KMS-11 (cell line): Measurements from ENCODE around the gene DXO.

ENCODE experiments used
- H2AFZ ChIP-seq: fragments of 200-600 bp; sonication (generic); 2 replicates; pipeline ENCODE4 v1.6.1; 2016; ENCODE audit warnings: antibody characterized with exemption, mixed run types, low read depth
- H3K27ac ChIP-seq: fragments of 200-600 bp; sonication (generic); 2 replicates; pipeline ENCODE4 v1.6.1; 2016; ENCODE audit warnings: mild to moderate bottlenecking, mixed run types
- H3K27me3 ChIP-seq: fragments of 200-600 bp; sonication (generic); 2 replicates; pipeline ENCODE4 v1.6.1; 2017; ENCODE audit warnings: mild to moderate bottlenecking, low read depth, mixed run types, moderate library complexity; ENCODE audit not compliant: insufficient read depth
- H3K36me3 ChIP-seq: fragments of 200-600 bp; sonication (generic); 2 replicates; pipeline ENCODE4 v1.6.1; 2017; ENCODE audit warnings: mild to moderate bottlenecking, mixed run types; ENCODE audit not compliant: insufficient read depth
- H3K4me1 ChIP-seq: fragments of 200-600 bp; sonication (generic); 2 replicates; pipeline ENCODE4 v1.6.1; 2016; ENCODE audit warnings: mild to moderate bottlenecking, low read depth, mixed run types; ENCODE audit not compliant: poor library complexity, severe bottlenecking
- H3K4me2 ChIP-seq: fragments of 200-600 bp; sonication (generic); 2 replicates; pipeline ENCODE4 v1.7.0; 2016; ENCODE audit warnings: mild to moderate bottlenecking, mixed run types
- H3K4me3 ChIP-seq: fragments of 200-600 bp; sonication (generic); IDR thresholded peaks from 2 replicates; pipeline ENCODE4 v1.6.1; 2017; ENCODE audit warnings: low read depth, low read length, mixed read lengths; ENCODE audit not compliant: insufficient read depth
- H3K79me2 ChIP-seq: fragments of 200-600 bp; sonication (generic); 2 replicates; pipeline ENCODE4 v1.6.1; 2016; ENCODE audit warnings: low read depth, mixed run types; ENCODE audit not compliant: insufficient read depth
- H3K9ac ChIP-seq: fragments of 200-600 bp; sonication (generic); 2 replicates; pipeline ENCODE4 v1.6.1; 2016; ENCODE audit warnings: mild to moderate bottlenecking, mixed run types
- H4K20me1 ChIP-seq: fragments of 200-600 bp; sonication (generic); 2 replicates; pipeline ENCODE4 v1.6.1; 2016; ENCODE audit warnings: mild to moderate bottlenecking, mixed run types; ENCODE audit not compliant: insufficient read depth
- CTCF ChIP-seq: fragments of 200-600 bp; sonication (generic); conservative IDR thresholded peaks from 2 replicates; pipeline ENCODE4 v1.6.1; 2017; ENCODE audit warnings: low read depth, mild to moderate bottlenecking, antibody characterized with exemption, low read length, moderate library complexity, mixed read lengths

DXO gene

GRCh38 chr6:31928672-31928939 lies 43.3 kb downstream of the DXO start:
- no peaks in the 10 kb centered on the region for H3K4me1 ChIP-seq
- H3K79me2 ChIP-seq: no peaks in the 10 kb centered on the region
- H4K20me1 ChIP-seq: no peaks in the 10 kb centered on the region
- no peak overlapping the region for H2AFZ ChIP-seq
- H3K9ac ChIP-seq: no peak overlapping the region
- no peaks in the 10 kb centered on the region for H3K27me3 ChIP-seq
- no peak overlapping the region for H3K4me3 ChIP-seq
- H3K27ac ChIP-seq: no peak overlapping the region
- H3K4me2 ChIP-seq: no peak overlapping the region
- H3K36me3 ChIP-seq: no peaks in the 10 kb centered on the region
- no peak for TF ChIP-seq CTCF

- Histone ChIP-seq H3K36me3 (no peaks in the 10 kb centered on the region), H3K9ac (no peak overlapping the region), H4K20me1 (no peaks in the 10 kb centered on the region), H2AFZ (no peak overlapping the region), H3K27me3 (no peaks in the 10 kb centered on the region), H3K4me3 (no peak overlapping the region), H3K4me2 (no peak overlapping the region), H3K27ac (no peak overlapping the region), H3K79me2 (no peaks in the 10 kb centered on the region), H3K4me1 (no peaks in the 10 kb centered on the region)
- TF ChIP-seq CTCF: no peak
Observed at GRCh38 chr6:31927863-31928671, 43.9 kb downstream of the DXO start.

DNA sequence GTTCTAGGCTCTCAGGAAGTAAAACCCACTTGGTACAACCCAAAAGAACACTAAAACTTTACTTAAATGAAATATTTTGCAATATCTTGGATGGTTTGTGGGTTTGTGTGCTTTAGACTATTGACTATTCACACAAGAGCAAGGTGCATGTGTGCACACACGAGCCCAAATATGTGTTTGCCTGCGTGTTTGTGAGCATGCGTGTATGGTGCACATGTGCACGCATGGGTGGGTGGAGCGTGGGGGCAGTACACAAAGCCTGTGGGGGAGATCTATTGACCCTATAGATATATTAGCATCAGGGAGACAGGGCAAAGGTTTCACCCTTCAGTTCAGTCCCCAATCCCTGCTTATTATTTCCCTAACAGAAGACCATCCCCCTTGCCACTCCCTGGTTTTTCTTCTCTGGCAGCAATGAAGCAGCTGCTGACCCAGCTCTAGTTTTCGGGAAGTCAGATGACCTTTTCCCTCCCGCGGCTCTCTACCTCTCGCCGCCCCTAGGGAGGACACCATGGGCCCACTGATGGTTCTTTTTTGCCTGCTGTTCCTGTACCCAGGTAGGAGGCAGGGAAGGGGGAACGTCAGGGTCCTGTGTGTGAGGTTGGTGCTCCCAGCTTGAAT lies 44.6 kb downstream of the DXO start, which contains the start of gene C2:
Gene C2, plus strand, starts transcription at position 476 of the 621 bp plus-strand sequence. Its CDS starts 36 bp downstream, at position 512.
- Histone ChIP-seq H3K4me1 (no peaks in the 10 kb centered on the region), H2AFZ (no peak within 1 kb of the TSS), H3K4me3 (no peak within 1 kb of the TSS), H3K27ac (no peak within 1 kb of the TSS), H3K4me2 (no peak within 1 kb of the TSS), H3K27me3 (no peaks in the 10 kb centered on the region; the same call in 1 of the 2 replicates), H3K36me3 (no peaks in the 10 kb centered on the region), H4K20me1 (no peaks in the 10 kb centered on the region), H3K79me2 (no peaks in the 10 kb centered on the region), H3K9ac (no peak within 1 kb of the TSS)
- TF ChIP-seq CTCF: no peak

GRCh38 chr6:31922942-31923341 lies 49.0 kb downstream of the DXO start:
- Histone ChIP-seq H3K36me3 (no peaks in the 10 kb centered on the region), H4K20me1 (no peaks in the 10 kb centered on the region), H3K9ac (no peak overlapping the region), H3K4me3 (no peak overlapping the region), H3K27me3 (no peaks in the 10 kb centered on the region; the same call in 1 of the 2 replicates), H3K27ac (no peak overlapping the region), H2AFZ (no peak overlapping the region), H3K4me1 (no peaks in the 10 kb centered on the region), H3K79me2 (no peaks in the 10 kb centered on the region), H3K4me2 (no peak overlapping the region)
- TF ChIP-seq CTCF: no peak
